ENCODE data around the gene MRPL18. TPM values are rescaled to one million over a fixed set of nuclear protein-coding genes. Genes with fewer than 3 reads are reported as not detected.

The MRPL18 gene
- total RNA-seq, 8 experiments from 2014 or later = 50.9 to 110 (median 59.4) TPM

- Histone ChIP-seq H3K4me1 (replicated peaks in 1 of 2) (no peaks in the 10 kb centered on the region), H3K27ac (no peak overlapping the region), H3K4me3 (no peak overlapping the region)
- in situ Hi-C loops (cut with MboI; ENCODE audit: low pct_unique_long_range_greater_than_20kb in 2 of 9, low sequenced_read_pairs in 9 of 9, unreplicated experiment in 9 of 9) = no loop called here
- WGBS, 10 experiments = 65 to 95% (median 87%) methylated on average over 2 to 8 of the region's 16 CpGs; no CpG with 5 or more reads in 4 of the 10 experiments
- ATAC-seq (replicated peaks in 6 of 8) = no peak
These were observed 36.8 kb downstream of the MRPL18 start for GRCh38 chr6:159826968-159827647.

GRCh38 chr6:159828074-159828473, 37.8 kb downstream of the MRPL18 start:
- Histone ChIP-seq H3K4me1 (replicated peaks in 1 of 2) (no peaks in the 10 kb centered on the region), H3K4me3 (no peak overlapping the region), H3K27ac (no peak overlapping the region)
- in situ Hi-C loops (cut with MboI; ENCODE audit: low pct_unique_long_range_greater_than_20kb in 2 of 9, low sequenced_read_pairs in 9 of 9, unreplicated experiment in 9 of 9) = no loop called here
- 0 to 100% (median 80%) methylated on average over 1 to 6 of the region's 7 CpGs; no CpG with 5 or more reads in 2 of the 10 experiments for WGBS, 10 experiments
- ATAC-seq (replicated peaks in 6 of 8) = no peak

GRCh38 chr6:159829526-159829925, 39.3 kb downstream of the MRPL18 start:
- peak in 3 of 8 experiments; percentile 42 to 65 (median 44) for ATAC-seq (replicated peaks in 6 of 8)
- WGBS, 10 experiments = 6 to 100% (median 60%) methylated on average over 1 to 4 of the region's 4 CpGs; no CpG with 5 or more reads in 3 of the 10 experiments
- in situ Hi-C loops (cut with MboI; ENCODE audit: low pct_unique_long_range_greater_than_20kb in 2 of 9, low sequenced_read_pairs in 9 of 9, unreplicated experiment in 9 of 9) = no loop called here
- no peak overlapping the region for H3K4me3 ChIP-seq
- no peak overlapping the region for H3K27ac ChIP-seq
- no peaks in the 10 kb centered on the region for H3K4me1 ChIP-seq (replicated peaks in 1 of 2)

- no peak overlapping the region for H3K27ac ChIP-seq
- in situ Hi-C loops (cut with MboI; ENCODE audit: low pct_unique_long_range_greater_than_20kb in 2 of 9, low sequenced_read_pairs in 9 of 9, unreplicated experiment in 9 of 9) = no loop called here
- H3K4me1 ChIP-seq (replicated peaks in 1 of 2) = no peaks in the 10 kb centered on the region
- WGBS, 10 experiments = 0 to 86% (median 54%) methylated on average over 2 to 10 of the region's 11 CpGs; no CpG with 5 or more reads in 1 of the 10 experiments
- no peak overlapping the region for H3K4me3 ChIP-seq
- ATAC-seq (replicated peaks in 6 of 8) = peak in 2 of 8 experiments; percentile 27 to 41
These were observed 40.5 kb downstream of the MRPL18 start for GRCh38 chr6:159830501-159831372.

- Histone ChIP-seq H3K4me3 (no peak overlapping the region), H3K27ac (no peak overlapping the region), H3K4me1 (replicated peaks in 1 of 2) (no peaks in the 10 kb centered on the region)
- WGBS, 10 experiments = 40 to 100% (median 86%) methylated on average over 1 to 2 of the region's 4 CpGs; no CpG with 5 or more reads in 6 of the 10 experiments
- ATAC-seq (replicated peaks in 6 of 8) = no peak
- in situ Hi-C loops (cut with MboI; ENCODE audit: low pct_unique_long_range_greater_than_20kb in 2 of 9, low sequenced_read_pairs in 9 of 9, unreplicated experiment in 9 of 9) = no loop called here
These were observed 41.1 kb downstream of the MRPL18 start for GRCh38 chr6:159831373-159831679.

GRCh38 chr6:159832946-159833345, 42.7 kb downstream of the MRPL18 start:
- H3K4me3 ChIP-seq = no peak overlapping the region
- WGBS, 10 experiments = 0 to 100% (median 71%) methylated on average over 1 to 4 of the region's 4 CpGs; no CpG with 5 or more reads in 2 of the 10 experiments
- H3K4me1 ChIP-seq (replicated peaks in 1 of 2) = no peaks in the 10 kb centered on the region
- in situ Hi-C loops (cut with MboI; ENCODE audit: low pct_unique_long_range_greater_than_20kb in 2 of 9, low sequenced_read_pairs in 9 of 9, unreplicated experiment in 9 of 9) = no loop called here
- H3K27ac ChIP-seq = no peak overlapping the region
- peak in 3 of 8 experiments; percentile 11 to 37 (median 33) for ATAC-seq (replicated peaks in 6 of 8)

GRCh38 chr6:159833556-159833955, 43.3 kb downstream of the MRPL18 start:
- H3K27ac ChIP-seq = no peak overlapping the region
- peak in 3 of 8 experiments; percentile 3 to 11 (median 11) for ATAC-seq (replicated peaks in 6 of 8)
- no peaks in the 10 kb centered on the region for H3K4me1 ChIP-seq (replicated peaks in 1 of 2)
- no peak overlapping the region for H3K4me3 ChIP-seq
- WGBS, 10 experiments = 20 to 85% (median 48%) methylated on average over 1 to 2 of the region's 2 CpGs; no CpG with 5 or more reads in 6 of the 10 experiments
- in situ Hi-C loops (cut with MboI; ENCODE audit: low pct_unique_long_range_greater_than_20kb in 2 of 9, low sequenced_read_pairs in 9 of 9, unreplicated experiment in 9 of 9) = no loop called here

- no peak overlapping the region for H3K4me3 ChIP-seq
- WGBS, 10 experiments = 92 to 100% (median 95%) methylated on average over 1 to 3 of the region's 5 CpGs; no CpG with 5 or more reads in 5 of the 10 experiments
- H3K4me1 ChIP-seq (replicated peaks in 1 of 2) = no peaks in the 10 kb centered on the region
- ATAC-seq (replicated peaks in 6 of 8) = no peak
- H3K27ac ChIP-seq = no peak overlapping the region
- in situ Hi-C loops (cut with MboI; ENCODE audit: low pct_unique_long_range_greater_than_20kb in 2 of 9, low sequenced_read_pairs in 9 of 9, unreplicated experiment in 9 of 9) = no loop called here
These were observed 43.8 kb downstream of the MRPL18 start for GRCh38 chr6:159833997-159834603.

- no peak overlapping the region for H3K4me3 ChIP-seq
- no peak overlapping the region for H3K27ac ChIP-seq
- 63 to 93% (median 85%) methylated on average over 2 to 8 of the region's 29 CpGs; no CpG with 5 or more reads in 5 of the 10 experiments for WGBS, 10 experiments
- H3K4me1 ChIP-seq (replicated peaks in 1 of 2) = no peaks in the 10 kb centered on the region
- no peak for ATAC-seq (replicated peaks in 6 of 8)
- in situ Hi-C loops (cut with MboI; ENCODE audit: low pct_unique_long_range_greater_than_20kb in 2 of 9, low sequenced_read_pairs in 9 of 9, unreplicated experiment in 9 of 9) = no loop called here
These were observed 46.6 kb downstream of the MRPL18 start for GRCh38 chr6:159836718-159837490.

- WGBS, 10 experiments = 82 to 100% (median 90%) methylated on average over 2 to 8 of the region's 8 CpGs; no CpG with 5 or more reads in 6 of the 10 experiments
- no peaks in the 10 kb centered on the region for H3K4me1 ChIP-seq (replicated peaks in 1 of 2)
- no peak overlapping the region for H3K27ac ChIP-seq
- in situ Hi-C loops (cut with MboI; ENCODE audit: low pct_unique_long_range_greater_than_20kb in 2 of 9, low sequenced_read_pairs in 9 of 9, unreplicated experiment in 9 of 9) = no loop called here
- no peak for ATAC-seq (replicated peaks in 6 of 8)
- no peak overlapping the region for H3K4me3 ChIP-seq
These were observed 47.2 kb downstream of the MRPL18 start for GRCh38 chr6:159837511-159837910.

GRCh38 chr6:159838020-159838744, 47.9 kb downstream of the MRPL18 start:
- in situ Hi-C loops (cut with MboI; ENCODE audit: low pct_unique_long_range_greater_than_20kb in 2 of 9, low sequenced_read_pairs in 9 of 9, unreplicated experiment in 9 of 9) = no loop called here
- H3K27ac ChIP-seq = no peak overlapping the region
- ATAC-seq (replicated peaks in 6 of 8) = no peak
- WGBS, 10 experiments = 20 to 100% (median 71%) methylated on average over 1 to 6 of the region's 7 CpGs; no CpG with 5 or more reads in 1 of the 10 experiments
- H3K4me1 ChIP-seq (replicated peaks in 1 of 2) = no peaks in the 10 kb centered on the region
- no peak overlapping the region for H3K4me3 ChIP-seq

GRCh38 chr6:159842035-159842434, 51.8 kb downstream of the MRPL18 start:
- no peaks in the 10 kb centered on the region for H3K4me1 ChIP-seq (replicated peaks in 1 of 2)
- in situ Hi-C loops (cut with MboI; ENCODE audit: low pct_unique_long_range_greater_than_20kb in 2 of 9, low sequenced_read_pairs in 9 of 9, unreplicated experiment in 9 of 9) = no loop called here
- WGBS, 10 experiments = 56 to 100% (median 83%) methylated on average over 2 to 4 of the region's 4 CpGs; no CpG with 5 or more reads in 1 of the 10 experiments
- H3K4me3 ChIP-seq = no peak overlapping the region
- H3K27ac ChIP-seq = no peak overlapping the region
- ATAC-seq (replicated peaks in 6 of 8) = peak in 1 of 8 experiments; percentile 17
